PC-3 (cell line): ENCODE results near the gene PDIA4.

Source experiments
- EZH2 ChIP-seq: fragments of 300-600 bp; sonication (generic); IDR thresholded peaks from one replicate; pipeline ENCODE4 v1.6.1; 2017; ENCODE audit warnings: antibody characterized with exemption, mild to moderate bottlenecking, low read length; ENCODE audit not compliant: unreplicated experiment
- EZH2phosphoT487 ChIP-seq: fragments of 300-600 bp; sonication (generic); IDR thresholded peaks from 2 replicates; pipeline ENCODE4 v1.6.1; 2018; ENCODE audit warnings: mild to moderate bottlenecking, antibody characterized with exemption, low read length, borderline replicate concordance
- TF ChIP-seq, protein P1 (sequence below): fragments of 300-600 bp; sonication (generic); conservative IDR thresholded peaks from 2 replicates; pipeline ENCODE4 v1.5.1; 2017; ENCODE audit warnings: antibody characterized with exemption, low read depth, mild to moderate bottlenecking, low read length

DNA sequence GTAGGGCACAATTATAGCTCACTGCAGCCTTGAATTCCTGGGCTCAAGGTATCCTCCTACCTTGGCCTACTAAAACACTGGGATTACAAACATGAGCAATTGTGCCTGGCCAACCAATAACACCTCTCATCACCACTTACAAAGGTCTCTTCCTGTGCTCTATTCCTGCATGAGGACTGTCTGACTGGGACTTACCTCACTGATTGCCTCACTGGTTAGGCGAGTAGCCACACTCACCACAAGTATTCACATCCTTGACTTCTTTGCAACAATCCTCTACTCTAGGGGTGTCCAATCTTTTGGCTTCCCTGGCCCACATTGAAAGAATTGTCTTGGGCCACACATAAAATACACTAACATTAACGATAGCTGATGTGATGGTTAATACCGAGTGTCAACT is 22.6 kb upstream of the PDIA4 start:
- TF ChIP-seq, protein P1, sequence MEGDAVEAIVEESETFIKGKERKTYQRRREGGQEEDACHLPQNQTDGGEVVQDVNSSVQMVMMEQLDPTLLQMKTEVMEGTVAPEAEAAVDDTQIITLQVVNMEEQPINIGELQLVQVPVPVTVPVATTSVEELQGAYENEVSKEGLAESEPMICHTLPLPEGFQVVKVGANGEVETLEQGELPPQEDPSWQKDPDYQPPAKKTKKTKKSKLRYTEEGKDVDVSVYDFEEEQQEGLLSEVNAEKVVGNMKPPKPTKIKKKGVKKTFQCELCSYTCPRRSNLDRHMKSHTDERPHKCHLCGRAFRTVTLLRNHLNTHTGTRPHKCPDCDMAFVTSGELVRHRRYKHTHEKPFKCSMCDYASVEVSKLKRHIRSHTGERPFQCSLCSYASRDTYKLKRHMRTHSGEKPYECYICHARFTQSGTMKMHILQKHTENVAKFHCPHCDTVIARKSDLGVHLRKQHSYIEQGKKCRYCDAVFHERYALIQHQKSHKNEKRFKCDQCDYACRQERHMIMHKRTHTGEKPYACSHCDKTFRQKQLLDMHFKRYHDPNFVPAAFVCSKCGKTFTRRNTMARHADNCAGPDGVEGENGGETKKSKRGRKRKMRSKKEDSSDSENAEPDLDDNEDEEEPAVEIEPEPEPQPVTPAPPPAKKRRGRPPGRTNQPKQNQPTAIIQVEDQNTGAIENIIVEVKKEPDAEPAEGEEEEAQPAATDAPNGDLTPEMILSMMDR: no peak
- TF ChIP-seq EZH2 (no peak), EZH2phosphoT487 (no peak)
